ENCODE results near the gene PXN. TPM values are rescaled to one million over a fixed set of nuclear protein-coding genes. Genes with fewer than 3 reads are reported as not detected.

Gene PXN
- total RNA-seq, 4 donors from 2014 or later, result 29.6 to 211 (median 41.2) TPM

DNA sequence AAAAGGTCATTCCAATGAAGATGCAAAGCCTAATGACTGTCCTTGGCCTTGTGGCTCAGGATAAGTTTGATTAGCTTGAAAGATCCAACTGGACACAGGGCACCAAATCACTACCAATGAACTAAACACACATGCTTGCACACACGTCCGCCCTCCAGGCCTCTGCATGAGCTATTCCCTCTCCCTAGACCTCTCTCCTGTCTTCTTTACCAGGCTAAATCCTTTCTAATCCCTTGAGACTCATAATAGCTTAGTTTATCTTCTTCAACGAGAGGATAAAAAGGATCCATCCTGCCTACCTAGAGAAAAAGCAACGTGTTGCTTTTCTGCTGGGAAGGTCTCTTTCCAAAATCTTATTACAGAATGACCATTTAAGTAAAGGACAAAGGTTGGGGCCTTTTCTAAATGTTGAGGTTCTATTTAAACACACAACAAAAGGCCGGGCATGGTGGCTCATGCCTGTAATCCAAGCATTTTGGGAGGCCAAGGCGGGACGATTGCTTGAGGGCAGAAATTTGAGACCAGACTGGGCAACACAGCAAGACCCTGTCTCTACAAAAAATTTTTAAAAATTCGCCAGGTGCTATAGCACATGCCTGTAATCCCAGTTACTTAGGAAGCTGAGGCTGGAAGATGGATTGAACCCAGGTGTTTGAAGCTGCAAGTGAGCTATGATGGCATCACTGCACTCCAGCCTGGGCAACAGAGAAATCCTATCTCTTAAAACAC, 22.4 kb downstream of the PXN start:
- peak overlapping the region in 1 of 2 donors; percentile 58 for H3K27ac ChIP-seq
- no peak for DNase-seq
- no peaks in the 10 kb centered on the region for H3K9me3 ChIP-seq
- TF ChIP-seq, protein P1, sequence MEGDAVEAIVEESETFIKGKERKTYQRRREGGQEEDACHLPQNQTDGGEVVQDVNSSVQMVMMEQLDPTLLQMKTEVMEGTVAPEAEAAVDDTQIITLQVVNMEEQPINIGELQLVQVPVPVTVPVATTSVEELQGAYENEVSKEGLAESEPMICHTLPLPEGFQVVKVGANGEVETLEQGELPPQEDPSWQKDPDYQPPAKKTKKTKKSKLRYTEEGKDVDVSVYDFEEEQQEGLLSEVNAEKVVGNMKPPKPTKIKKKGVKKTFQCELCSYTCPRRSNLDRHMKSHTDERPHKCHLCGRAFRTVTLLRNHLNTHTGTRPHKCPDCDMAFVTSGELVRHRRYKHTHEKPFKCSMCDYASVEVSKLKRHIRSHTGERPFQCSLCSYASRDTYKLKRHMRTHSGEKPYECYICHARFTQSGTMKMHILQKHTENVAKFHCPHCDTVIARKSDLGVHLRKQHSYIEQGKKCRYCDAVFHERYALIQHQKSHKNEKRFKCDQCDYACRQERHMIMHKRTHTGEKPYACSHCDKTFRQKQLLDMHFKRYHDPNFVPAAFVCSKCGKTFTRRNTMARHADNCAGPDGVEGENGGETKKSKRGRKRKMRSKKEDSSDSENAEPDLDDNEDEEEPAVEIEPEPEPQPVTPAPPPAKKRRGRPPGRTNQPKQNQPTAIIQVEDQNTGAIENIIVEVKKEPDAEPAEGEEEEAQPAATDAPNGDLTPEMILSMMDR (IDR thresholded peaks at IDR 0.05), result no peak
- no peak for TF ChIP-seq POLR2A (IDR thresholded peaks at IDR 0.05)
- no peak overlapping the region for H3K4me3 ChIP-seq
- H3K4me1 ChIP-seq, result peaks cover 0 to 20% of the 10 kb centered on the region in 2 donors
- no peaks in the 10 kb centered on the region for H3K36me3 ChIP-seq
- no peaks in the 10 kb centered on the region for H3K27me3 ChIP-seq
- intact Hi-C loops (cut with DNase I; ENCODE audit: low total_unique reads), result no loop called here

DNA sequence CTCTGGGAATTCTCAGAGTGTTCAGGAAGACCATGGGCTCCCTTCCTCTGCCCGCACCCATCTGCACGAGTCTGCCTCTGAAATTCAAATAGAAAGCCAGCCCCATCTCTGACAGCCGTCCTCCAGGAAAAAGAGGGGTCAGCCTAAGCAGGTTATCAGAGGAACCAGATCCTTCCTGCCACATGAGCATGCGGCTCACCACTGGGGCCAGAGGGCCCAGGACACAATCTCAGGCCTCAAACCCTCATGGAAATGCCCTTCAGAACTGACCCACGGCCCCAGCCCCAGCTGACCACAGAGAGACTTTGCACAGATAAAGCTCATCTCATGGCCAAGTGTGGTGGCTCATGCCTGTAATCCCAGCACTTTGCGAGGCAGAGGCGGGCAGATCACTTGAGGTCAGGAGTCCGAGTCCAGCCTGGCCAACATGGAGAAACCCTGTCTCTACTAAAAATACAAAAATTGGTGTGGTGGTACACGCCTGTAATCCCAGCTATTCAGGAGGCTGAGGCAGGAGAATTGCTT, 23.2 kb downstream of the PXN start:
- no peak for DNase-seq
- TF ChIP-seq POLR2A (IDR thresholded peaks at IDR 0.05), result no peak
- TF ChIP-seq, protein P1 (IDR thresholded peaks at IDR 0.05), result no peak
- Histone ChIP-seq H3K27me3 (no peaks in the 10 kb centered on the region), H3K4me1 (peaks cover 0 to 15% of the 10 kb centered on the region in 2 donors), H3K4me3 (no peak overlapping the region), H3K36me3 (no peaks in the 10 kb centered on the region), H3K27ac (peak overlapping the region in 1 of 2 donors; percentile 58), H3K9me3 (no peaks in the 10 kb centered on the region)
- intact Hi-C loops (cut with DNase I; ENCODE audit: low total_unique reads), result no loop called here

DNA sequence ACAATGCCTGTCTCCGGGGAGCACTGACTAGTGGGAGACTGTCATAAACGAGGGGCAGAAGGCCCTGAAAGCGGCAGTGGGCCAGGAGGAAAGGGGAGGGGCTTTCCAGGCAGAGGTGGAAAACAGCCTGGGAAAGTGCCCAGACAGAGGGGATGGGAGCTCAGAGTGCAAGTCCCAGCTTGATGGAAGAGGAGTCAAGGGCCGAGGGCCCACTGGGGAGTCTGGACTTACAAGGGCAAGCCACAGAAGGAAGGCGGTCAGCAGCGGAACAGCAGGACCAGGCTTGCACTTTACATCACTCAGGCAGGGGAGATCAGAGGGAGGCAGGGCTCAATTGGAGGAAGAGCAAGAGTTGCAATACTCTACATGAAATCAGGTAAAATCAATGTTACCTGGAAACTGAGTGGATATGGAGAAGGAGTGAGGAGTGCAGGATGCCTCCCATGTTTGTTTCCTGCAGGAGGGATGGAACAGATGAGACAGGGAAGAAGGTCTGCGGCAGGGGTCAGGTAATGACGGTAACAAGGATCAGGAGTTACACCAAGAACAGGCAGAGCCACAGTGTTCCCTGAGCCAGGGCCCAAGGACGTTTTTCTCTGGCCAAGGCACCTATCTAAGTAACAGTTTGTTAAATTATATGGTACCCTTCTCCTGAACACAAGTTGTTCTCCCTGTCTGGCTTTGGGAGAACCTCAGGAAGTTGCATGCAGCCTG, 23.8 kb downstream of the PXN start:
- Histone ChIP-seq H3K36me3 (no peaks in the 10 kb centered on the region), H3K27me3 (no peaks in the 10 kb centered on the region), H3K4me3 (no peak overlapping the region), H3K27ac (peak overlapping the region; percentile 39 to 44), H3K4me1 (peaks cover 0 to 14% of the 10 kb centered on the region in 2 donors), H3K9me3 (no peaks in the 10 kb centered on the region)
- TF ChIP-seq, protein P1 (IDR thresholded peaks at IDR 0.05), result no peak
- TF ChIP-seq POLR2A (IDR thresholded peaks at IDR 0.05), result peak in 1 of 2 donors; percentile 14
- intact Hi-C loops (cut with DNase I; ENCODE audit: low total_unique reads), result no loop called here
- DNase-seq, result no peak

DNA sequence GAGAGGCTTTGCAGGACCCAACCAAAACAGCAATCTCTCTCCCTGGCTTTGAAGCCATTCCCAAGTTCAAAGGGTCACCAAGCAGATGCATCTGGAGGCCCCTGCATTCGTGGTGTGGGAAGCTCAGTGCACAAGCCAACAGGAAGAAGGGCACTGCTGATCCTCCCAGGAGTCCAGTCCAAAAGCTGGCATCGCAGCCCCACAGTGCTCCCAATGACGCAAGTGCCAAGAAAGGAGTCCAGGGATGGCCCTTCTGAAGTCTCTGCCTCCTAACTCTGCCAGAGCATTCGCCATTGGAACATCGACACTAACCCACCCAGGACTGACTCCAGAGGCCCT, 25.1 kb downstream of the PXN start:
- Histone ChIP-seq H3K27ac (peak overlapping the region; percentile 39 to 44), H3K4me3 (no peak overlapping the region), H3K27me3 (no peaks in the 10 kb centered on the region), H3K4me1 (peaks cover 5 to 15% of the 10 kb centered on the region in 2 donors), H3K36me3 (no peaks in the 10 kb centered on the region), H3K9me3 (no peaks in the 10 kb centered on the region)
- intact Hi-C loops (cut with DNase I; ENCODE audit: low total_unique reads), result no loop called here
- no peak for DNase-seq
- TF ChIP-seq, protein P1 (IDR thresholded peaks at IDR 0.05), result no peak
- no peak for TF ChIP-seq POLR2A (IDR thresholded peaks at IDR 0.05)
